Ovary (tissue), 9 donors: Measurements from ENCODE around the gene EPHB6. TPM values are rescaled to one million over a fixed set of nuclear protein-coding genes. Genes with fewer than 3 reads are reported as not detected.

Source experiments
- DNase-seq, 5 donors: peaks; one replicate each; pipeline ENCODE4 v3.0.0-alpha.2; 2019 to 2020
- H3K27ac ChIP-seq, 2 donors: fragments of 200-600 bp; one replicate each; pipeline versions ENCODE4 v1.5.1 to v1.8.0; 2019 to 2022
- H3K27me3 ChIP-seq: fragments of 200-600 bp; one replicate; pipeline ENCODE4 v1.8.0; 2022
- H3K36me3 ChIP-seq: fragments of 200-600 bp; sonication (generic); one replicate; pipeline ENCODE4 v1.5.1; 2019
- H3K4me1 ChIP-seq: one replicate; pipeline ENCODE4 v1.8.1; 2013; ENCODE audit warnings: mild to moderate bottlenecking, moderate library complexity; ENCODE audit not compliant: insufficient read depth
- H3K4me3 ChIP-seq: fragments of 200-600 bp; sonication (generic); one replicate; pipeline ENCODE4 v1.5.1; 2017
- H3K9me3 ChIP-seq, 2 donors: fragments of 200-600 bp in 1 of 2; sonication (generic) in 1 of 2; one replicate each; pipeline versions ENCODE4 v1.5.1 to v1.8.1; 2013 to 2019; ENCODE audit warnings: mild to moderate bottlenecking in 1 of 2, moderate library complexity in 1 of 2
- EP300 ChIP-seq: sonication (generic); formaldehyde crosslinking; IDR thresholded peaks from one replicate; pipeline ENCODE4 v1.6.1; 2017; ENCODE audit warnings: antibody characterized with exemption
- POLR2A ChIP-seq: fragments of 450-650 bp; IDR thresholded peaks from one replicate; pipeline ENCODE4 v1.6.1; 2017; ENCODE audit warnings: antibody characterized with exemption, mild to moderate bottlenecking, moderate library complexity
- WGBS, 3 donors: extraction: QIAGEN DNeasy Blood & Tissue Kit in 1 of 3; methylation state at CpG; one replicate each; pipeline versions ENCODE4 v1.1.5 to v1.1.7; 2013 to 2017; 5-methylcytosine and 5-hydroxymethylcytosine counted together
- intact Hi-C, 4 donors: fragments of 100-400 bp; cut with DNase I; formaldehyde crosslinking; loops; one replicate each; pipeline versions ENCODE4 v1.11.0 to v1.15.1; 2022 to 2023
- polyA plus RNA-seq, 2 donors: library from polyadenylated mRNA; stranded (reverse); fragments of 200-250 nt in 1 of 2; fragments of 350-450 nt in 1 of 2; fragmentation: Illumina TruSeq in 1 of 2; extraction: RNeasy Lipid Tissue Mini Kit (QIAGEN cat#74804) in 1 of 2; gene quantifications; one replicate each; pipeline ENCODE4 v1.2.3, GENCODE V29; 2013 to 2014
- total RNA-seq, 7 donors: library from RNA; depleted of rRNA in 2 of 7; stranded (reverse); fragments of >200 nt in 2 of 7; fragmentation: NEBNext Ultra II Directional in 3 of 7; extraction: Animal tissue kit (Norgen Biotek cat#: 25700) in 3 of 7; gene quantifications; one replicate each; pipeline versions ENCODE4 v1.1.0 to v1.2.4, GENCODE V29; 2016 to 2023
- TF ChIP-seq, protein P1 (sequence below), 3 donors: fragments of 450-650 bp in 2 of 3; fragments of 200-600 bp in 1 of 3; IDR thresholded peaks; one replicate each; pipeline versions ENCODE4 v1.5.1 to v1.8.0; 2016 to 2022; ENCODE audit warnings: antibody characterized with exemption in 3 of 3, mild to moderate bottlenecking in 1 of 3
- donor health status: DM: no; HTN: no; CAD: no; lungs with moderate emphysema.
- donor health status: DM: no; HTN: no; CAD: no.
- donor health status: Bipolar disorder and iron deficiency.
- donor health status: DM: yes; HTN: yes; CAD: no.
- donor health status: DM: no; HTN: no; CAD: no.
- donor health status: DM: yes; HTN: yes; CAD: no.

Gene EPHB6
- total and polyA plus RNA-seq, 9 donors: 10.7 to 41.1 (median 28.5) TPM

GRCh38 chr7:142890874-142891485 is 36.1 kb downstream of the EPHB6 start:
- Histone ChIP-seq H3K4me3 (no peak overlapping the region), H3K4me1 (no peaks in the 10 kb centered on the region), H3K27me3 (no peaks in the 10 kb centered on the region), H3K9me3 (no peaks in the 10 kb centered on the region), H3K27ac (no peak overlapping the region), H3K36me3 (no peaks in the 10 kb centered on the region)
- no peak for DNase-seq
- intact Hi-C loops: no loop called here
- TF ChIP-seq POLR2A (no peak), EP300 (no peak)
- TF ChIP-seq, protein P1, sequence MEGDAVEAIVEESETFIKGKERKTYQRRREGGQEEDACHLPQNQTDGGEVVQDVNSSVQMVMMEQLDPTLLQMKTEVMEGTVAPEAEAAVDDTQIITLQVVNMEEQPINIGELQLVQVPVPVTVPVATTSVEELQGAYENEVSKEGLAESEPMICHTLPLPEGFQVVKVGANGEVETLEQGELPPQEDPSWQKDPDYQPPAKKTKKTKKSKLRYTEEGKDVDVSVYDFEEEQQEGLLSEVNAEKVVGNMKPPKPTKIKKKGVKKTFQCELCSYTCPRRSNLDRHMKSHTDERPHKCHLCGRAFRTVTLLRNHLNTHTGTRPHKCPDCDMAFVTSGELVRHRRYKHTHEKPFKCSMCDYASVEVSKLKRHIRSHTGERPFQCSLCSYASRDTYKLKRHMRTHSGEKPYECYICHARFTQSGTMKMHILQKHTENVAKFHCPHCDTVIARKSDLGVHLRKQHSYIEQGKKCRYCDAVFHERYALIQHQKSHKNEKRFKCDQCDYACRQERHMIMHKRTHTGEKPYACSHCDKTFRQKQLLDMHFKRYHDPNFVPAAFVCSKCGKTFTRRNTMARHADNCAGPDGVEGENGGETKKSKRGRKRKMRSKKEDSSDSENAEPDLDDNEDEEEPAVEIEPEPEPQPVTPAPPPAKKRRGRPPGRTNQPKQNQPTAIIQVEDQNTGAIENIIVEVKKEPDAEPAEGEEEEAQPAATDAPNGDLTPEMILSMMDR (IDR thresholded peaks at IDR 0.05): no peak
- 77 to 81% (median 79%) methylated on average over 12 of the region's 12 CpGs for WGBS, 3 donors

DNA sequence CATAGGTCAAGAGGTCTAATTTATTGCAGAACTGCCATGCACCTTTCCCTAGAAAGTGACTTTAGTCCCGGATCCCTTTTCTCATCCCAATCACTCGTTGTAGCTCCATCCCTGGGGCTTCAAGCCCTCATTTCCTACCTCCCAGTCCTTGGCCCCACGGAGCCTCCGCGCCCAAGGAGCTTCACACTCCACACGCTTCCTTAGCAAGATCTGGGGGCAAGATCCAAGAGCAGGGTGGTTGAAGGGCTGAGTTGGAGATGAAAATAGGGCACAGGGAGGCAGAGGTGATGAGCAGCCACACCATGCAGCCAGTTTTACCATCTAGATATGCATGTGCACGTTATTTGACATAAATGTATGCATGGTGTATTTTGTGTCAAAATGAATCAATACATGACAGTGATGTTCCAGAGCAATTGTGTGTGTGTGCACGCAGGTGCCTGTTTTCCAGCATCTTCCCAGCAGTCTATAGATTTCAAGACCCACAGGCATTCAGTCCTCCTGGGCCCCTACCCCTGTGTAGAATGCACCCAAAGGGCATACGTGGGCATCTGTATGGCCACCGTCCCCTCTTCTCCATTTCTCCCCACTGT is 36.7 kb downstream of the EPHB6 start:
- TF ChIP-seq, protein P1 (IDR thresholded peaks at IDR 0.05): no peak
- TF ChIP-seq POLR2A (no peak), EP300 (no peak)
- no peak overlapping the region for H3K4me3 ChIP-seq
- intact Hi-C loops: no loop called here
- H3K27me3 ChIP-seq: no peaks in the 10 kb centered on the region
- no peak for DNase-seq
- no peaks in the 10 kb centered on the region for H3K36me3 ChIP-seq
- 73 to 81% (median 79%) methylated on average over 10 of the region's 10 CpGs for WGBS, 3 donors
- H3K27ac ChIP-seq: no peak overlapping the region
- no peaks in the 10 kb centered on the region for H3K4me1 ChIP-seq
- H3K9me3 ChIP-seq: no peaks in the 10 kb centered on the region

DNA sequence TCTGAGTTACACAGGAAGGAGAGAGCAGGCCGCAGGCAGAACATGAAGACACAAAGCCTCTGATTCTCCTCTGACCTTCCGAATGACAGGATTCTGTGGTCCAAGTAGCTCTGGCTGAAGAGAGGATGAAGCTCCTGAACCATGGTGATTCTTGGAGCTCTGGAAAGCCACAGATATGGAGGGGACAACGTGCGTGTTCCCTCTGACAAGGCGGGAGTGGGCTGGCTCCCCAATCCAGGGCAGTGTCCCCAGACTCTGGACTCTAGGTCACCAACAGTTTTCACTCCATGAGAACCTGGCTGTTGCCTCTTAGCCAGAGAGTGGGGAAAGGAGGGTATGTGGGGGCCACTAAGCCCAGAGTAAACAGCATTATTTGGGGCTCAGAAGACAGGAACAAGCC is 38.1 kb downstream of the EPHB6 start:
- no peaks in the 10 kb centered on the region for H3K27me3 ChIP-seq
- H3K4me3 ChIP-seq: no peak overlapping the region
- H3K4me1 ChIP-seq: no peaks in the 10 kb centered on the region
- no peak for TF ChIP-seq EP300
- TF ChIP-seq POLR2A: no peak
- TF ChIP-seq, protein P1 (IDR thresholded peaks at IDR 0.05): no peak
- no peak for DNase-seq
- no peak overlapping the region for H3K27ac ChIP-seq
- WGBS, 3 donors: 77 to 84% (median 81%) methylated on average over 5 of the region's 5 CpGs
- no peaks in the 10 kb centered on the region for H3K36me3 ChIP-seq
- H3K9me3 ChIP-seq: no peaks in the 10 kb centered on the region
- intact Hi-C loops: no loop called here

GRCh38 chr7:142894112-142894984 is 39.5 kb downstream of the EPHB6 start:
- 59 to 62% (median 60%) methylated on average over 12 of the region's 12 CpGs for WGBS, 3 donors
- no peak overlapping the region for H3K4me3 ChIP-seq
- intact Hi-C loops: no loop called here
- no peaks in the 10 kb centered on the region for H3K36me3 ChIP-seq
- H3K27ac ChIP-seq: no peak overlapping the region
- H3K27me3 ChIP-seq: no peaks in the 10 kb centered on the region
- no peak for DNase-seq
- H3K9me3 ChIP-seq: no peaks in the 10 kb centered on the region
- no peaks in the 10 kb centered on the region for H3K4me1 ChIP-seq
- TF ChIP-seq, protein P1 (IDR thresholded peaks at IDR 0.05): no peak
- TF ChIP-seq POLR2A: no peak
- no peak for TF ChIP-seq EP300
